Fibroblast of peridontal ligament (primary cell): ENCODE results near the gene VPS33B.

ENCODE experiments used
- DNase-seq: peaks from one replicate; pipeline ENCODE4 v3.0.0-alpha.2; 2010; ENCODE audit errors: extremely low read depth

VPS33B gene

GRCh38 chr15:90982135-90982534 is 40.3 kb downstream of the VPS33B start:
- DNase-seq = peak; percentile 49

DNA sequence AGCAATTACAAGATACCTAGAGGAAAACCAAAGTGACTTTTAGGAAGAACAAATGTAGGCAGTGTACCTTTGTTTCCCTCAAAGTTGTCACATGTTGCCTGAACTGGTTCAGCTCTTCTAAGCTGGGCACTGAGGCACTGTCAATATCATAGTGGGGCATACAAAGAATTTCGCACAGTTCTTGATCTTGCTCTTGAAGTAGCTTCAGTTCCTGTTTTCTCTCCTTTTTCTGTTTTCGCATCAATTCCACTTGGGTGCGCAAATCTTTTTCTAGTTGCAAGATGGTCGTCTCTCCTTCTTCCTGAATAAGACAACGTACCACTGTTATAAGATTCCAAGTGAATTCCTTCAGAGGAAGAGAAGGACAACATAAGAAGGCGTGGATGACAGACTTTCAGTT is 40.7 kb downstream of the VPS33B start:
- no peak for DNase-seq

DNA sequence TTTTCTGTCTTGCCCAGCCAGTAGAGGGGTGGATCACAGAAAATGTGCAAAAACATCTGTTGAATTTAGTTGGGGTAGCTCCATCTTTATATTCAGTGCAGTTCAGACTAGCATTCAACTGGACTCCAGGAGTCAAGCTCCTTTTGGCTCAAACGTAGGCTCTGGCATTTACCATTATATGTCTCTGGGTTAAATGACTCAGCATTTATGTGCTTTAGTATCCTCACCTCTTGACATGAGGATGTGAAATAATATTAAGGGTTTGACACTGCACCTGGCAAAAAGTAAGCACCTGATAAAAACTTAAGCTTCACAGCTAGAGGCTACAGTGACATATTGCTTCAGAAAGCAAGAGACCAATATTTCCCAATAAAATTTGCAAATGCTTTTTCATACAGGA is 42.8 kb downstream of the VPS33B start:
- DNase-seq = no peak

DNA sequence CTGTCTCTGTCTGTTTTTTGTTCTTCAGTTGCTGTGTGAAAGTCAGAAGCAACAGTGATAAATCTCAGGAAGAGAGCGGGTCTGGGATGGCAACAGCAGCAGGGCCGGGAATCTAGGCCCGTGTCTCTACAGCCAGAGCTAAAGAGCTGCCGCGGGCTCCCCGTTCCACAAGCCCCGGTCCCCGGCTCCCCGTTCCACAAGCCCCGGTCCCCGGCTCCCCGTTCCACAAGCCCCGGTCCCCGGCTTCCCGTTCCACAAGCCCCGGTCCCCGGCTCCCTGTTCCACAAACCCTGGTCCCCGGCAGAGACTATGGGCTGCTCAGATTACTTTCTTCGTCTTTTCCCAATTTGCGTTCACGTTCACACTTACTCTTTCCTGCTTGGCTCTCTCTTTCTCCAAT is 48.2 kb downstream of the VPS33B start:
- no peak for DNase-seq

- no peak for DNase-seq
Measured at GRCh38 chr15:90972133-90972532, 50.3 kb downstream of the VPS33B start.

- DNase-seq = no peak
Measured at GRCh38 chr15:90970274-90970673, 52.1 kb downstream of the VPS33B start.

GRCh38 chr15:90968434-90968833 is 54.0 kb downstream of the VPS33B start:
- no peak for DNase-seq

GRCh38 chr15:90967206-90967605 is 55.2 kb downstream of the VPS33B start:
- DNase-seq = no peak

GRCh38 chr15:90966262-90966661 is 56.1 kb downstream of the VPS33B start:
- DNase-seq = no peak

- DNase-seq = no peak
Measured at GRCh38 chr15:90962021-90962420, 60.4 kb downstream of the VPS33B start.

- DNase-seq = no peak
Measured at GRCh38 chr15:90960298-90961091, 61.9 kb downstream of the VPS33B start.

DNA sequence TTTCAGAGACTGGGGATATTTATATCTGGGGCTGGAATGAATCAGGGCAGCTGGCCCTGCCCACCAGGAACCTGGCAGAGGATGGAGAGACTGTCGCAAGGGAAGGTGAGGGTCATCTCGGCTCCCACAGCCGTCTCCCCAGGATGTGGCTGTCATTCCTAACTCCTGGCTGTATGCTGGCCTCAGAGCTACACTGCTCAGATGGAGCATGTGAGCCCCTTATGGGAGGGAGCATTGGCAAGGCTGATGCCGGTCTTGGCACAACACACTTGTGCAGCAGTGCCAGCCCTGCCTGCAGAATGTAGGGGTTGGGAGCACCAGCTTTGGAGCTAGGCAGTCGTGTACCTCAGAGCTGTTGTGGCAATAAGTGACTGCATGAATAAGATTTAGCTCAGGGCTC is 62.5 kb downstream of the VPS33B start:
- peak; percentile 76 for DNase-seq

GRCh38 chr15:90959028-90959595 is 63.3 kb downstream of the VPS33B start:
- DNase-seq = no peak

- no peak for DNase-seq
Measured at GRCh38 chr15:90957791-90958190, 64.6 kb downstream of the VPS33B start.

DNA sequence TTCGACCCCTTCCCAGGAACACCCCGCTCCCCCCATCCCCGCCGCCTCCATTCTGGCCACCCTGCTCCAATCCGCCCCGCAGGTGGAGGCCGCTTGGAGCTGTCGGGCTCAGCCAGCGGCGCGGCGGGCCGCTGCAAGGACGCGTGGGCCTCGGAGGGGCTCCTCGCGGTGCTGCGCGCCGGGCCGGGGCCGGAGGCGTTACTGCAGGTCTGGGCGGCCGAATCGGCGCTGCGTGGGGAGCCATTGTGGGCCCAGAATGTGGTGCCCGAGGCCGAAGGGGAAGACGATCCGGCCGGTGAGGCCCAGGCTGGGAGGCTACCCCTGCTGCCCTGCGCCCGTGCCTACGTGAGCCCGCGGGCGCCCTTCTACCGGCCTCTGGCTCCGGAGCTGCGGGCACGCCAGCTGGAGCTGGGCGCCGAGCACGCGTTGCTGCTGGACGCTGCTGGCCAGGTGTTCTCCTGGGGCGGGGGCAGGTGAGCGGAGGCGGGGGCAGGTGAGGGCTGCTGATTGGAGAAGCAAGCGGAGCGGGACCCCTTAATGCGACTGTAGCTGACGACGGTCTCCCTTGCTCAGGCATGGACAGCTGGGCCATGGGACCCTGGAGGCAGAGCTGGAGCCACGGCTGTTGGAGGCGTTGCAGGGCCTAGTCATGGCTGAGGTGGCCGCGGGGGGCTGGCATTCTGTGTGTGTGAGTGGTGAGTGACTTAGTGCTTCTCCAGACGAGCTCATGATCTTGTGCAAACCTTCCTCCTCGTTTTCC is 65.2 kb downstream of the VPS33B start:
- peak; percentile 42 for DNase-seq

DNA sequence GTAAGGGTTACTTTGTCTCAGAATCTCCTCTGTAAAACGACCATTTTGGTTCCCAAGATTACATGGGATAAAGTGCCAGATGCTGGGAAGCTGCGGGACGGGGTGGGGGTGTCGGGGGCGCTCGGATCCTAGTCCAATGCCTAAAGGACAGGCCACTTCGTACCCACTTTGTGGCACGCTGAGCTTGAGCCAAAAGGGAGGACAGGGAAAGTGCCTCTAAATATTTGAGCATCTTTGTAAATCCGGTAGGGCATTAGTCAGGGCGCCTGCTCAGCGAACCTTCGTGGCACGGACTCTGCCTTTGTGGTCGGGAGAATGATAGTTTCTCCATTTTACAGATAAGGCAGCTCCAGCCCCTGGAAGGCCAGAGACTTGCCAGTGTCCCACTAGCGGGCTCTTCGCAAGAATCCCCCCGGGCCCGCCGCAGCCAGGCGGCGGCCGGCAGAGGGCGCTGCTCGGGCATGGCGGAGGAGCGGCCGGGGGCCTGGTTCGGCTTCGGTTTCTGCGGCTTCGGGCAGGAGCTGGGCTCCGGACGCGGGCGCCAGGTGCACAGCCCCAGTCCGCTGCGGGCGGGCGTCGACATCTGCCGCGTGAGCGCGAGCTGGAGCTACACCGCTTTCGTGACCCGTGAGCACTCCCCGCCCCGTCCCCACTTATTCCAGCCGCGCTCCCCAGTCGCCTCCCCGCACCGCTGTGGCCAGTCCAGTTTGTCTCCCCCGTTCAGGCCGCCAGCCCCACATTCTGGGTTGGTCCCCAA is 65.9 kb downstream of the VPS33B start:
- peak; percentile 64 for DNase-seq

DNA sequence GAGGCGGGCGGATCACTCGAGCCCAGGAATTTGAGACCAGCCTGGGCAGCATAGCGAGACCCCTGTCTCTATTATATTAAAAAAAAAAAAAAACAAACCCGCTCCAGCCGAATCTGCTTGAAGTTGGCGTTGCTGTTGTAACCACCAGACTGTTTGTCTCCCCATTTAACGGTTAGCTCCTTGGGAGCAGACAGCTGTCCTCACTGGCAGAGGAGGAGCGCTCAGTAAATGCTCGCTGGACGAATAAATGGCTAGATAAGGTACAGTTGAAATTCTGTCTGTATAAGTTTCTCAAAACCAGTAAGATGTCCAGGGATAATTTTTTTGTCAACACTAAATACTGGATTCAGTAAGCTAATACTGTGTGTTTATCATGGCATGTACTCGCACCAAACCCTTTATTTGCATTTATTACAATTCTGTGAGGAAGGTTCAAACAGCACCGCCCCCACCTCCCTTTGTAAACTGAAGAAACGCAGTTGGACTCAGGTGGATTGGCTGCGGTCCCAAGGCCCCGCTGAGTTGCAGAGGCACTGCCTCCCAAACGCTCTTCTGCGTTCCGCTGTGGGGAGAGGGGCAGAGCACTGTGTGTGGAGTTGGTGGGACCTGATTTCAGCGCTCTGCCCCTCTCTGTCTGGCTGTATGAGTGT is 66.6 kb downstream of the VPS33B start:
- no peak for DNase-seq

- DNase-seq = peak; percentile 92
Measured at GRCh38 chr15:90954712-90955623, 67.4 kb downstream of the VPS33B start, which contains the start of gene RCCD1. TSS of gene RCCD1 (plus strand) at chr15:90954884. CDS start at chr15:90956735, 1,851 bp downstream.

DNA sequence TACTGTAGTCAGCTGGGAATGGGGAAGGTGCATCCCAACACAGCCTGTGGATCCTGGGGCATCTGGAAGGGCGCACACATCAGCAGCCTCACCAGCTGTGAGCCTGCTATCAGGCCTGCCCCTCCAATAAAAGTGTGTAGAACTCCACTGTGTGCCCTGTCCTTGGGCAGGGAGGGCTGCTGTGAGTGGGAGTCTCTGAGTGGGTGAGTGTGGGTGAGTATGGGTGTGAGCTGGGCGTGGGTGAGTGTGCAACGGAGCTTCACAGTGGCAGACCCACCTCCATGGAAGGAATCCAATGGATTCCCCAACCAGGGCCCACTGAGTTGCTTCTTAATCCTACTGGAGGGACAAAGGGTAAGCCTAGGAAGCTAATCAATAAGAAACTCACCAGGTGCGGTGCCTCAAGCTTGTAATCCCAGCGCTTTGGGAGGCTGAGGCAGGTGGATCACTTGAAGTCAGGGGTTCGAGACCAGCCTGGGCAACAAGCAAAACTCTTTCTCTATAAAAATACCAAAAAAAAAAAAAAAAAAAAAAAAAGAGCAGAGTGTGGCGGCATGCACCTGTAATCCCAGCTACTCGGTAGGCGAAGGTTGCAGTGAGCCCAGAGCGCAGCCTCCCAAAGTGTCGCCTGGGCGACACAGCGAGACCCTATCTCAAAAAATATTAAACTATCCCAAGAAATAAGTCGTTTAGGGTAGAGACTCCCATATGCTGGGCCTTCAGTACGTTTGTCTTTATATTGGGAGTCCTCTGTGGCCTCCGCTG is 68.3 kb downstream of the VPS33B start:
- no peak for DNase-seq
